ENCODE results near the gene TMEM147. TPM values are rescaled to one million over a fixed set of nuclear protein-coding genes. Genes with fewer than 3 reads are reported as not detected.

The TMEM147 gene
- total RNA-seq, 1 donor from 2014 or later = 122 TPM

GRCh38 chr19:35562776-35563175 is 17.4 kb downstream of the TMEM147 start:
- no peak for DNase-seq (ENCODE audit: low spot score)
- intact Hi-C loops (cut with micrococcal nuclease) = no loop called here
- no peaks in the 10 kb centered on the region for H3K9me3 Mint-ChIP-seq
- no peak overlapping the region for H3K27ac Mint-ChIP-seq
- H3K27me3 Mint-ChIP-seq (ENCODE audit: low read depth) = peaks cover 25% of the 10 kb centered on the region
- no peaks in the 10 kb centered on the region for H3K4me1 Mint-ChIP-seq (ENCODE audit: low read depth)
- H3K4me3 Mint-ChIP-seq (ENCODE audit: low read depth) = no peak overlapping the region
- no peaks in the 10 kb centered on the region for H3K36me3 Mint-ChIP-seq (ENCODE audit: low read depth)

GRCh38 chr19:35563207-35563829 is 17.9 kb downstream of the TMEM147 start, which contains the start of gene ATP4A:
TSS of gene ATP4A (minus strand) at chr19:35563658. CDS start at chr19:35563629, 29 bp downstream.
- H3K27ac Mint-ChIP-seq = no peak within 1 kb of the TSS
- H3K9me3 Mint-ChIP-seq = no peaks in the 10 kb centered on the region
- no peaks in the 10 kb centered on the region for H3K36me3 Mint-ChIP-seq (ENCODE audit: low read depth)
- H3K4me3 Mint-ChIP-seq (ENCODE audit: low read depth) = no peak within 1 kb of the TSS
- peaks cover 23% of the 10 kb centered on the region for H3K27me3 Mint-ChIP-seq (ENCODE audit: low read depth)
- no peaks in the 10 kb centered on the region for H3K4me1 Mint-ChIP-seq (ENCODE audit: low read depth)
- intact Hi-C loops (cut with micrococcal nuclease) = no loop called here
- DNase-seq (ENCODE audit: low spot score) = no peak

GRCh38 chr19:35565016-35565856 is 19.8 kb downstream of the TMEM147 start:
- intact Hi-C loops (cut with micrococcal nuclease) = no loop called here
- H3K27me3 Mint-ChIP-seq (ENCODE audit: low read depth) = peaks cover 10% of the 10 kb centered on the region
- no peak overlapping the region for H3K27ac Mint-ChIP-seq
- H3K4me3 Mint-ChIP-seq (ENCODE audit: low read depth) = no peak overlapping the region
- no peaks in the 10 kb centered on the region for H3K36me3 Mint-ChIP-seq (ENCODE audit: low read depth)
- no peaks in the 10 kb centered on the region for H3K4me1 Mint-ChIP-seq (ENCODE audit: low read depth)
- no peak for DNase-seq (ENCODE audit: low spot score)
- no peaks in the 10 kb centered on the region for H3K9me3 Mint-ChIP-seq

GRCh38 chr19:35566738-35567137 is 21.3 kb downstream of the TMEM147 start:
- no peaks in the 10 kb centered on the region for H3K9me3 Mint-ChIP-seq
- intact Hi-C loops (cut with micrococcal nuclease) = no loop called here
- no peak for DNase-seq (ENCODE audit: low spot score)
- no peak overlapping the region for H3K27ac Mint-ChIP-seq
- no peaks in the 10 kb centered on the region for H3K36me3 Mint-ChIP-seq (ENCODE audit: low read depth)
- H3K4me3 Mint-ChIP-seq (ENCODE audit: low read depth) = no peak overlapping the region
- H3K4me1 Mint-ChIP-seq (ENCODE audit: low read depth) = peaks cover 2% of the 10 kb centered on the region
- peaks cover 10% of the 10 kb centered on the region for H3K27me3 Mint-ChIP-seq (ENCODE audit: low read depth)

GRCh38 chr19:35569281-35569781 is 23.9 kb downstream of the TMEM147 start:
- no peak for DNase-seq (ENCODE audit: low spot score)
- Mint-ChIP-seq H3K4me3 (ENCODE audit: low read depth) (no peak overlapping the region), H3K36me3 (ENCODE audit: low read depth) (no peaks in the 10 kb centered on the region), H3K27me3 (ENCODE audit: low read depth) (peaks cover 13% of the 10 kb centered on the region), H3K27ac (no peak overlapping the region), H3K4me1 (ENCODE audit: low read depth) (peaks cover 2% of the 10 kb centered on the region), H3K9me3 (no peaks in the 10 kb centered on the region)
- intact Hi-C loops (cut with micrococcal nuclease) = no loop called here

- intact Hi-C loops (cut with micrococcal nuclease) = no loop called here
- peaks cover 18% of the 10 kb centered on the region for H3K9me3 Mint-ChIP-seq
- peaks cover 8% of the 10 kb centered on the region for H3K36me3 Mint-ChIP-seq (ENCODE audit: low read depth)
- no peak overlapping the region for H3K4me3 Mint-ChIP-seq (ENCODE audit: low read depth)
- H3K27me3 Mint-ChIP-seq (ENCODE audit: low read depth) = peaks cover 13% of the 10 kb centered on the region
- no peak for DNase-seq (ENCODE audit: low spot score)
- peaks cover 2% of the 10 kb centered on the region for H3K4me1 Mint-ChIP-seq (ENCODE audit: low read depth)
- H3K27ac Mint-ChIP-seq = no peak overlapping the region
These were observed 26.1 kb downstream of the TMEM147 start for GRCh38 chr19:35571406-35571965.

- intact Hi-C loops (cut with micrococcal nuclease) = no loop called here
- H3K27me3 Mint-ChIP-seq (ENCODE audit: low read depth) = peaks cover 2% of the 10 kb centered on the region
- H3K4me1 Mint-ChIP-seq (ENCODE audit: low read depth) = no peaks in the 10 kb centered on the region
- no peak overlapping the region for H3K4me3 Mint-ChIP-seq (ENCODE audit: low read depth)
- peaks cover 8% of the 10 kb centered on the region for H3K36me3 Mint-ChIP-seq (ENCODE audit: low read depth)
- no peak overlapping the region for H3K27ac Mint-ChIP-seq
- peaks cover 30% of the 10 kb centered on the region for H3K9me3 Mint-ChIP-seq
- DNase-seq (ENCODE audit: low spot score) = no peak
These were observed 32.5 kb downstream of the TMEM147 start for GRCh38 chr19:35577918-35578317.

- Mint-ChIP-seq H3K4me1 (ENCODE audit: low read depth) (no peaks in the 10 kb centered on the region), H3K4me3 (ENCODE audit: low read depth) (no peak overlapping the region), H3K9me3 (peaks cover 30% of the 10 kb centered on the region), H3K27me3 (ENCODE audit: low read depth) (peaks cover 3% of the 10 kb centered on the region), H3K27ac (no peak overlapping the region), H3K36me3 (ENCODE audit: low read depth) (peaks cover 8% of the 10 kb centered on the region)
- DNase-seq (ENCODE audit: low spot score) = no peak
- intact Hi-C loops (cut with micrococcal nuclease) = no loop called here
These were observed 33.3 kb downstream of the TMEM147 start for GRCh38 chr19:35578707-35579106.

- Mint-ChIP-seq H3K4me1 (ENCODE audit: low read depth) (no peaks in the 10 kb centered on the region), H3K36me3 (ENCODE audit: low read depth) (no peaks in the 10 kb centered on the region), H3K27ac (no peak overlapping the region), H3K27me3 (ENCODE audit: low read depth) (peaks cover 12% of the 10 kb centered on the region), H3K4me3 (ENCODE audit: low read depth) (no peak overlapping the region), H3K9me3 (peaks cover 2% of the 10 kb centered on the region)
- no peak for DNase-seq (ENCODE audit: low spot score)
- intact Hi-C loops (cut with micrococcal nuclease) = no loop called here
These were observed 37.3 kb downstream of the TMEM147 start for GRCh38 chr19:35582760-35583159.

- intact Hi-C loops (cut with micrococcal nuclease) = no loop called here
- Mint-ChIP-seq H3K4me1 (ENCODE audit: low read depth) (no peaks in the 10 kb centered on the region), H3K27ac (no peak within 1 kb of the TSS)
These were observed 40.4 kb downstream of the TMEM147 start, which contains the start of gene PMIS2 for GRCh38 chr19:35585848-35586247. TSS of gene PMIS2 (plus strand) at chr19:35586173. CDS start at chr19:35586260, 87 bp downstream.

GRCh38 chr19:35587321-35587720 is 41.9 kb downstream of the TMEM147 start:
- Mint-ChIP-seq H3K27me3 (ENCODE audit: low read depth) (peaks cover 12% of the 10 kb centered on the region), H3K36me3 (ENCODE audit: low read depth) (no peaks in the 10 kb centered on the region), H3K27ac (no peak overlapping the region), H3K4me1 (ENCODE audit: low read depth) (no peaks in the 10 kb centered on the region), H3K4me3 (ENCODE audit: low read depth) (no peak overlapping the region), H3K9me3 (no peaks in the 10 kb centered on the region)
- intact Hi-C loops (cut with micrococcal nuclease) = no loop called here
- no peak for DNase-seq (ENCODE audit: low spot score)

More at GRCh38 chr19:35585848-35586247, 40.4 kb downstream of the TMEM147 start, which contains the start of gene PMIS2:
- H3K4me3 Mint-ChIP-seq (ENCODE audit: low read depth) = no peak within 1 kb of the TSS
- peaks cover 12% of the 10 kb centered on the region for H3K27me3 Mint-ChIP-seq (ENCODE audit: low read depth)
- H3K36me3 Mint-ChIP-seq (ENCODE audit: low read depth) = no peaks in the 10 kb centered on the region
- no peak for DNase-seq (ENCODE audit: low spot score)
- H3K9me3 Mint-ChIP-seq = no peaks in the 10 kb centered on the region

GRCh38 chr19:35590875-35591274 is 45.4 kb downstream of the TMEM147 start:
- no peak overlapping the region for H3K27ac Mint-ChIP-seq
- intact Hi-C loops (cut with micrococcal nuclease) = no loop called here
- no peaks in the 10 kb centered on the region for H3K9me3 Mint-ChIP-seq
- DNase-seq (ENCODE audit: low spot score) = no peak
- no peak overlapping the region for H3K4me3 Mint-ChIP-seq (ENCODE audit: low read depth)
- no peaks in the 10 kb centered on the region for H3K27me3 Mint-ChIP-seq (ENCODE audit: low read depth)
- no peaks in the 10 kb centered on the region for H3K36me3 Mint-ChIP-seq (ENCODE audit: low read depth)
- H3K4me1 Mint-ChIP-seq (ENCODE audit: low read depth) = no peaks in the 10 kb centered on the region

All from activated T-helper 2 cell treated with anti-CD3 and anti-CD28 coated beads, Interferon-gamma antibody, Interleukin-2, Interleukin-4, amounts not matched to agents 10 μg/mL and 5 μg/mL and 100 μg/mL, durations not matched to agents 14 hours and 24 hours and 36 hours (primary cell).